ENCODE measurements around the gene TSPAN15.
A peak's percentile ranks its signal among the peaks of the same experiment; 100 is the strongest.
"Not testable (repeated sequence)": the region's sequence is repeated elsewhere in the genome, so short reads cannot be mapped to it uniquely, and the experiment has no call there.

The TSPAN15 gene

DNA sequence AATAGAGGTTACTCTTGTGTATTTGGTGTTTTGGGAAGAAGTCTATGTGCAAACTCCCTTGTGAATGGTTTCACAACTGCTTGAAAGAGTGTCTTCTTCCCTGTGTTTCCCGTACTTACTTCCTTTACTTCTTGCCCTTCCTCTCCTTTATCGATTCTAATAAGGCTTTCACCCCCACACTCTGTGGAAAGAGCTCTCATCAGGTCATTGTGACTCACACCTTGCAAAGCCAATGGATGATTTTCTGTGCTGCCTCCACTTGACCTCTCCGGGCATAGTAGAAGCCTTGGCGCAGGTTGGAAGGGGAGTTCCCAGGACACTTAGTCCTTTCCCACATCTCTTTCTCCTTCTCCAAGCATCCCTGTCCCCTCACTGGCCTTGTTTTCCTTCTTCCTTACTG, 6.2 kb upstream of the TSPAN15 start:
- no peak overlapping the region for H3K4me3 ChIP-seq (ENCODE audit: low read length)
- DNase-seq (ENCODE audit: low read depth): no peak
- TF ChIP-seq, protein P1, sequence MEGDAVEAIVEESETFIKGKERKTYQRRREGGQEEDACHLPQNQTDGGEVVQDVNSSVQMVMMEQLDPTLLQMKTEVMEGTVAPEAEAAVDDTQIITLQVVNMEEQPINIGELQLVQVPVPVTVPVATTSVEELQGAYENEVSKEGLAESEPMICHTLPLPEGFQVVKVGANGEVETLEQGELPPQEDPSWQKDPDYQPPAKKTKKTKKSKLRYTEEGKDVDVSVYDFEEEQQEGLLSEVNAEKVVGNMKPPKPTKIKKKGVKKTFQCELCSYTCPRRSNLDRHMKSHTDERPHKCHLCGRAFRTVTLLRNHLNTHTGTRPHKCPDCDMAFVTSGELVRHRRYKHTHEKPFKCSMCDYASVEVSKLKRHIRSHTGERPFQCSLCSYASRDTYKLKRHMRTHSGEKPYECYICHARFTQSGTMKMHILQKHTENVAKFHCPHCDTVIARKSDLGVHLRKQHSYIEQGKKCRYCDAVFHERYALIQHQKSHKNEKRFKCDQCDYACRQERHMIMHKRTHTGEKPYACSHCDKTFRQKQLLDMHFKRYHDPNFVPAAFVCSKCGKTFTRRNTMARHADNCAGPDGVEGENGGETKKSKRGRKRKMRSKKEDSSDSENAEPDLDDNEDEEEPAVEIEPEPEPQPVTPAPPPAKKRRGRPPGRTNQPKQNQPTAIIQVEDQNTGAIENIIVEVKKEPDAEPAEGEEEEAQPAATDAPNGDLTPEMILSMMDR (IDR thresholded peaks at IDR 0.05; ENCODE audit: insufficient read depth, low read depth, low read length, missing control alignments): no peak

DNA sequence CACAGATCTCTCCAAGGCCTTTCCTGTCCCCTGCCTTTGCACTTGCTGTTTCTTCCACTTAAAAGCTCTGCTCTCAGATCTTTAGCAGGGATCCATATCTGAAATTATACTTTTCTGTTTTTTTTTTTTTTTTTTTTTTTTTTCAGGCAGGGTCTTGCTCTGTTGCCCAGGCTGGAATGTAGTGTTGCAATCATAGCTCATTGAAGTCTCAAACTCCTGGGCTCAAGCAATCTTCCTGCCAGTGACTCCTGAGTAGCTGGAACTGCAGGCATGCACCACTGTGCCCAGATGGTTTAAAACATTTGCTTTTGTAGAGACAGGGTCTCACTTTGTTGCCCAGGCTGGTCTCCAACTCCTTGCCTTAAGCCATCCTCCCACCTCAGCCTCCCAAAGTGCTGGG, 5.0 kb upstream of the TSPAN15 start:
- TF ChIP-seq, protein P1 (IDR thresholded peaks at IDR 0.05; ENCODE audit: insufficient read depth, low read depth, low read length, missing control alignments): no peak
- peak; percentile 36 for DNase-seq (ENCODE audit: low read depth)
- H3K4me3 ChIP-seq (ENCODE audit: low read length): no peak overlapping the region

DNA sequence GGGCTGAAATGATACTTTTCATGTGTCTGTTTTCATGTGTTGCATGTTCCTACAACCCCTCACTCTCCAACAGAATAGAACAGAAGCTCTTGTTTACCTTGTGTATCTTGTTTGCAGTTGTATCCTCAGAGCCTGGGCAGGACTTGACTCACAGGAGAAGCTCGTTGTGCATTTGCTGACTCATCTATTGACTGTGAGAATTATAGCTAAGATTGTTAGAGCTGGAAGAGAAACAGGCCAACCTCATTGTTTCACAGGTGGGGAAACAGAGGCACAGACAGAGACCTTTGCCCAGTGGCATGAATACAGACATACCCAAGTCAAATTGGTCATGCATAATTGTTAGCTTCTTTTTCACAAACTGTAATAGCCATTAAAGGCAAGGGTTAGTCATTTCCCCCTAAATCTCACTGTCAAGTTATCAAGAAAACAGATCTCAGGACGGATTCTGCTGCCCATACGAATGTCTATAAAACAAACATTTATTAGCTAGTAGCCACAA, 4.6 kb upstream of the TSPAN15 start:
- DNase-seq (ENCODE audit: low read depth): peak; percentile 93
- H3K4me3 ChIP-seq (ENCODE audit: low read length): no peak overlapping the region
- TF ChIP-seq, protein P1 (IDR thresholded peaks at IDR 0.05; ENCODE audit: insufficient read depth, low read depth, low read length, missing control alignments): no peak

DNA sequence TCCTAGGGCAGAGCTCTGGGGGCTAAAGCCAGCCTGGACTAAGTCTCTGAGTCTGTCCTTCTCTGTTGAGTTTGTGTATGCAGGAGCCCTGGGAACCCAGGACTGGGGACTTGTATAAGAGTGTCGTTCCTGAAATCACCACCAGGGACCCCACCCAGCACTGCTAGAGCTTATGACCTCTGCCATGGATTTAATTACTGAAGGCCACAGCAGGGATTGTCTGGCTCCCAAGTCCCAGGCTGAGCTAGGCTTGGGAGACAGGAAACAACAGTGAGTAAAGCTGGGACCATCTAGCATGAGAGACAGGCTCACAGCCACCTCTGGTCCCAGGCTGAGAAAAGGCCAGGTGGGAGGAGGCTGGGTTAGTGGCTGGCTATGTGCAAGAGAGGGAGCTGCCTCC, 1.4 kb upstream of the TSPAN15 start:
- peak; percentile 71 for DNase-seq (ENCODE audit: low read depth)
- no peak overlapping the region for H3K4me3 ChIP-seq (ENCODE audit: low read length)
- TF ChIP-seq, protein P1 (IDR thresholded peaks at IDR 0.05; ENCODE audit: insufficient read depth, low read depth, low read length, missing control alignments): peak; percentile 42

DNA sequence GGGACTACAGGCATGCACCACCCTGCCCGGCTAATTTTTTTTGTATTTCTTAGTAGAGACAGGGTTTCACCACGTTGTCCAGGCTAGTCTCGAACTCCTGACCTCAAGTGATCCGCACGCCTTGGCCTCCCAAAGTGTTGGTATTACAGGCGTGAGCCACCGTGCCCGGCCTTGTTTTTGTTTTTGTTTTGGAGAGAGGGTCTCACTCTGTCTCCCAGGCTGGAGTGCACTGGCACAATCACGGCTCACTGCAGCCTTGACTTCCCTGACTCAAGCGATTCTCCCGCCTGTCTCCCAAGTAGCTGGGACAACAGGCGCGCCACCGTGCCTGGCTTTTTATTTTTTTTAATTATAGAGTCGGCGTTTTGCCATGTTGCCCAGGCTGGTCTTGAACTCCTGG, 870 bp upstream of the TSPAN15 start:
- DNase-seq (ENCODE audit: low read depth); H3K4me3 ChIP-seq (ENCODE audit: low read length): not testable (repeated sequence)

DNA sequence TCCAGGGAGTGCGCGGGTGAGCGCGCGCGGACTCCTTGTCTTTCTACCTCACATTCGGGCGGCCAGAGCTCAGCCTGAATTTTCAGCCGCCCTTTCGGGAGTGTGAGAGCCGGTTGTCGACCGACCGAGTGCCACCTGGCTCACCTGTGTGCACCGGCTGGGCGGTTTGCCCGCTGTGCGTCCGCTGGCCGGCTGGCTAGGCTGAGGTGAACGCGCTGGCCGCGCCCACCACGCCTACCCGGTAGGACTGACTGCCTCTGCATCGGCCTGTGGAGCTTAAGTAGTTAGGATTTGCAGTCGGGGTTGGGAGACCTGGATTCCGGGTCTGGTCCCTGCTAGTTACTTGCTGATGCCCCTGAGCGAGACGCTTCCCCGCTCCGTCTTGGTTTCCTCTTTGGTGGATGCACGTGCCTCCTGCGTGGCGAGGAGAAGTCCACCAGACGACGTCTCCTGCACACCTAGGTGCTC, 553 bp downstream of the TSPAN15 start:
- TF ChIP-seq, protein P1 (IDR thresholded peaks at IDR 0.05; ENCODE audit: insufficient read depth, low read depth, low read length, missing control alignments): no peak
- DNase-seq (ENCODE audit: low read depth): peak; percentile 36
- peak overlapping the region; percentile 49 for H3K4me3 ChIP-seq (ENCODE audit: low read length)

DNA sequence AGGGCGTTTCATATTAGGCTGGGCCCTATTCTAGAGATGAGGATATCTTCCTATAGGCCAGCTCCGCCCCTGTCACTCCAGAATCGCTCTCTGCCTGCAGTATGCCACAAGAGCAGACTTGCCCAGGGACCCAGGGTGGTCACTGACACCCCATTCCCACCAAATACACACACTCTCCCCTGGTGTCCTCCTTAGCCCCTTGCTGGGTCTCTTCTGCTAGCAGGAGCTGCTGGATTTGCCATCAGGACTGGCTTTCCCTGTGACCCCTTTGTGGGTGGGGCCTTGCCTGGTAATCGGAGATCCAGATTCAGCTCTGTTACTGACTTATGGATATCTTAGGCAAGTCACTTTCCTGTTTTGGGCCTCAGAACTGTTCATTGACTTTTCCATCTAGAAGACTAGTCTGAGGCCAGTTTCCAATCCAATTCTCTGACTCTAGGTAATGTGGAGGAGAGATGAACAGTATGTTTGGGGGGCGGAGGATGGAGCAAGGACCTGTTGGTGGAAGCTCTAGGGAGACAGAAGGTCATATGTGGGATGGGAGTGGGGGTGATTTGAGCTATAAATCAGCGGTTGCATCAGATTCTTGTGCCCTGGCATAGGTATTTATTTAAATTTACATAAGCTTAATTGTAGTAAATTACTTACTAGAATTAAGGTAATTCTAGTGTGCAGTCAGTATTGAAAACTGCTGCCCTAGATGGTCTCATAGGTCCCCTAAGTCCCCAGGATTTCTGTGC, 1.6 kb downstream of the TSPAN15 start:
- TF ChIP-seq, protein P1 (IDR thresholded peaks at IDR 0.05; ENCODE audit: insufficient read depth, low read depth, low read length, missing control alignments): no peak
- DNase-seq (ENCODE audit: low read depth): no peak
- H3K4me3 ChIP-seq (ENCODE audit: low read length): no peak overlapping the region

All from epithelial cell of esophagus (primary cell).